HG03571 (cell line): ENCODE data around the gene ZNF366.

Experiments used
- ATAC-seq: cut with Tn5 transposase; IDR thresholded peaks from one replicate; pipeline ENCODE4 v1.9.1; 2021; ENCODE audit not compliant: unreplicated experiment

Gene ZNF366

GRCh38 chr5:72507231-72507906, at the start of gene ZNF366:
Gene ZNF366 (minus strand): TSS chr5:72507410. CDS start chr5:72461496, 45,914 bp downstream.
- ATAC-seq = no peak

DNA sequence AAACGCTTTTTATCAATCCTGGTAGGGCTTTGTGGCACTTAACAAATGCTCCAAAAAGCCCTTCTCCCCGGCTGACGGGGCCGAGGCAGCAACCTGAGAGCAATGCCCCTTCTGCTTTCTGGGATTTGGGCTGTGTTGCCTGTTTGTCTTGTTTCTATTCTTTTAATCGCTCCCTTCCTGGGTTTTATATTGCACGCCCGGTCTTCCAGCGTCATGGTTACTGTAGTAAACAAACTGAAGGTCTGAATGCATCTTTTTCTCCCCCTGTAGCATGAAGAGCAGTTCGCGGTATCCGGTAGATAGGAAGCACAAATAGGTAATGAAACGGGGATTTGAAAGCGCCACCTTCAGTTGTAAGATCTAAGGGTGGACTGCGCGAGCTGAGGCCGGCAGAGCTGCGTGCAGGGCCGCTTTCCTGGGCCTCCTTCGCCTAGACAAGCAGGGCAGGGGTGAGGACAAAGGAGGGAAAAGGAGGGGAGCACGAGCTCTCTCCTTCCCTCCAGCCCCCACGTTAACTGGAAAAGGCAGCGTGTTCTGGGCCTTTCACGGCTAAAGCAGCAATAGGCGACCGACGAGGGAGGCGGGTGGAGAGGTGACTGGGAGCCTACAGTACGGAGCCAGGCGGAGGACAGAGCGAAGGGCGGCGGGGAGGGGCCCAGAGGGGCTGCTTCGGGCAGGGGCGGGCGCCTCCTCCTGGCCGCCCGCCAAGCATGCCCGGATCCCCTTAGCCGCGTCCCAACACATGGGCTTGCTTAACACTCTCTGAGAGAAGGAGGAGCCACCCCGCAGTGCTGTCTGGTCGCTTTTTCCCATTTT, 49.3 kb upstream of the ZNF366 start:
- peak; percentile 87 for ATAC-seq

- ATAC-seq = no peak
Observed at GRCh38 chr5:72555871-72556270, 48.7 kb upstream of the ZNF366 start.

GRCh38 chr5:72554897-72555296, 47.7 kb upstream of the ZNF366 start:
- ATAC-seq = no peak

DNA sequence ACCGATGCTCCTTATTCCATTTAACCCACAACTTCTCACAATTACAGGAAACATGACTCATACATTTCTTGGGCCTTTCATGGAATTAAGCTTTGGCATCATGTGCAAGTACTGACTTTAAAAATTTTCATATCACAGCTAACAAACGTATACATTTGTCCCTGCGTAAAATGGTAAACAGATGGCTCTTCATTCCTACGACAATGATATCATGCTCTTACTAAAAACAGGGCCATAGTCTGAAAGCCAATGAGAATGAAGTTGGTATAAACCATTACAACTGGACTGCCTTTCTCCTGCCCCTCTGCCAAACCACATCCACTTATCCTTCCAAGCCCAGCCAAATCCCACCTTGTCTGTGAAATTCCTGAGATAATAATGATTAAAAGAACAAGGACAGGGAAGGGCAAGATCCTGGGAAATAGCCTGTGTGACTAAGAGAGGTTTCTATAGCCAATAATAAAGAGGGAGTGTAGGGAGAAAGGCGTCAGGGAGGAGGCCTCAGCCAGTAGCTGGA, 44.9 kb upstream of the ZNF366 start:
- ATAC-seq = no peak

DNA sequence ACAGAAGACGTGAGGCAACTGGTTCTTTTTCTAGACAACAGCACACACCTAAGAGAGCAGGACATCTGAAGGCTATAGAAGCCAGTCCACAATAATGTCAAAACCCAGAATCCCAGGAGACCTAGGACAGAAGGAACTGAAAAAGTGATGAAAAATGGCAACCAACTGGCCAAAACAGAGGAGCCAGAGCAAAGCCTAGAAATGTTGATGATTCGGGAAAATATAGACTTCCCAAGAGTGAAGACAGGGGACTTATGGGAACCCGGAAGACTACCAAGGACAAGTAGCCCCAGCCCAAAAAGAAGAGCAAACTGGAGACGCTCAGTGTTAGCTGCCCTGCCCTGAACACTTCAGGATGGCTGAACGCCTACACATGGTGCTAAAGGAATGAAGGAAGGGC, 43.4 kb upstream of the ZNF366 start:
- no peak for ATAC-seq

DNA sequence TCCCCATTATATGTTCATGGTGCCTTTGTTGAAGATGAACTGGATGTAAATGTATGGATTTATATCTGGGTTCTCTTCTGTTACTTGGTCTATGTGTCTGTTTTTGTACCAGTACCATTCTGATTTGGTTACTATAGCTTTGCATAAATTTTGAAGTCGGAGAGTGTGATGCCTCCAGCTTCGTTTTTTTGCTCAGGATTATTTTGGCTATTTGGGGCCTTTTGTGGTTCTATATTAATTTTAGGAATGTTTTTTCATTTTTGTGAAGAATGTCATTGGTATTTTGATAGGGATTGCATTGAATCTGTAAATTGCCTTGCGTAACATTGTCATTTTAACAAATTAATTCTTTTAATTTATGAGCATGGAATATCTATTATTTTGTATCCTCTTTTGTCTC, 36.6 kb upstream of the ZNF366 start:
- no peak for ATAC-seq

GRCh38 chr5:72543365-72543764, 36.2 kb upstream of the ZNF366 start:
- no peak for ATAC-seq

GRCh38 chr5:72542695-72543094, 35.5 kb upstream of the ZNF366 start:
- no peak for ATAC-seq

- no peak for ATAC-seq
Observed at GRCh38 chr5:72541501-72542225, 34.5 kb upstream of the ZNF366 start.

GRCh38 chr5:72540759-72541438, 33.7 kb upstream of the ZNF366 start:
- no peak for ATAC-seq

- ATAC-seq = no peak
Observed at GRCh38 chr5:72539726-72540125, 32.5 kb upstream of the ZNF366 start.

- ATAC-seq = no peak
Observed at GRCh38 chr5:72539038-72539437, 31.8 kb upstream of the ZNF366 start.

DNA sequence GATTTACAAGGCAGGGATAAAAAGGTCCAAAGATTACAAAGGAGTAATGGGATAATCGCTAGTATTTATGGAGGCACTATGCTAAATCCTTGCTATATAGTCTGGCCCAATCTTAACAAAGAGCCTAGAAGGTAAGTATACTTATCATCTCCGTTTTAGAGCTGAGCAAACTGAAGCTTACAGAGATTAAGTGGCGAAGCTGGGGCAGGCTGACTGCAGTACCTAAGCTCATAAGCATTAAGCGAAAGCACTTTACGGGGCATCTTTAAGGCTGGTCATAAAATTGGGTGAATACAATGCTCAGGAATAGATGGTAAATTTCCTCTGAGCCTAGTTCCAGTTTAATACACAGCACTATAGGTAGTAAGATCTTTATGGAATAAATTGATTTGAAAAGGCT, 30.0 kb upstream of the ZNF366 start:
- ATAC-seq = no peak

DNA sequence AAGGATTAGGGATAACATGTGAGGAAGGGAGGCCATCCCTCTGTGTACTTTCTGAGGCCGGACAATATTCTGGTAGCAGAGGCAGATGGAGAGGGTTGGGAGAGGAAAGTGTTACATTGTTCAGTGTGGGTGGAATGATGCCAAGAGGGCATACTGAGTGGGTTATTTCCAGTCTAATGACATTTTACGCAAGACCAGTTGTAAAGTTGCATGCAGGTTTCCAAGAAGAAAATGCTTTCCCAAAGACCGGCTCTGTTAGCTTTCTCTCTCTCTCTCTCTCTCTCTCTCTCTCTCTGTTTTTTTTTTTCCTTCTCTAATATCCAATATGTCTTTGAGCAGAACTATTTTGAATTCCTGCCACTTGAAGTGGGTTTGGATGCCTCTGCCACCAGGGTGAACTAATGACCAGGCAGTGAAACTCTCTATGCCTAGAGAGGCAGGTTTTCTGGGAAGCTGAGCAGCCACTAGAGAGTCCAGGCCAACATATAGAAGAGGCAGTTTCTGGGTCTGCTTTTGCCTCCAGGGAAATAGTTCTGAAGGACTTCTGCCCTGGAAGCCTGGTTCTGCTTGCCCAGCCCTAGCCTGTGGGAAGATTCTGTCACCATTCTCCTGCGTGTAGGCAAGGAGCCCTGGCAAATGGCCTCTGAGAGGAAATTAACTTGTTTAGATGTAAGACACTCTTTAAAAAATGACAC, 24.4 kb upstream of the ZNF366 start:
- ATAC-seq = no peak

DNA sequence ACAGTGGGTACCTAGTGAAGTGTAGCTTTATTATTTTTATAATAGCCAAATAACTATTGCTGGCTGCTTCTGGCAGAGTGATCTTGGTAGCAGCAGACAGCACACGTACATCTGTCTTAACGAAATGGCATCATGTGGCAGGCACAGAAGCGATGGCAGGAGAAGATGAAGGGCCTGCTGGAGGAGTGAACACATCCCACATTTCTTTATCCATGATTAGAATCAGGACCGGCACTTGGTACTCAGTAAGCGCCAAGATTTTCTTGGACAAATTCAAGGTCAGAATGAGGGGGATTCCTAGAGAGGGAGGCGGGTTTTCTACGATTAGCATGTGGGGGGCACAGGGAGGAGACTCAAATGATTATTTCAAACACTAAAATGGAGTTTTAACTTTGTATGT, 23.0 kb upstream of the ZNF366 start:
- no peak for ATAC-seq

DNA sequence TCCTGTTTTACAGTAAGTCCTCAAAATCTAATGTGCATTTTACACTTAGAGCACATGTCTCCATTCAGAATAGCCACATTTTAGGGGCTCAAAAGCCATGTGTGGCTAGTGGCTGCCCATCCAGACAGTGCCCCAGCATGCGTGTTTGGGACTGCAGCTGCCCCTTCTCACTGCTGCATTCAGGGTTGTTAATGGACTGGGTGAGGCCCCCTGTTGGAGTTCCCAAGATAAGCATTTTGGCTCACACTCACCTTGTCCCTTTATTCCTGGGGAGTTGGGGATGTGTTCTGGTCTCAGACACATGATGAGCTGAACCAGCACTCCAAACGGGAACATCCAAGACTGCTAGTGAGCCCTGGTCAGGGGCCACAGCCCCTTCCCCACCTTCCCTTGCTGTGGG, 22.2 kb upstream of the ZNF366 start:
- no peak for ATAC-seq

- ATAC-seq = no peak
Observed at GRCh38 chr5:72525816-72526215, 18.6 kb upstream of the ZNF366 start.

- ATAC-seq = no peak
Observed at GRCh38 chr5:72523960-72524582, 16.9 kb upstream of the ZNF366 start.

DNA sequence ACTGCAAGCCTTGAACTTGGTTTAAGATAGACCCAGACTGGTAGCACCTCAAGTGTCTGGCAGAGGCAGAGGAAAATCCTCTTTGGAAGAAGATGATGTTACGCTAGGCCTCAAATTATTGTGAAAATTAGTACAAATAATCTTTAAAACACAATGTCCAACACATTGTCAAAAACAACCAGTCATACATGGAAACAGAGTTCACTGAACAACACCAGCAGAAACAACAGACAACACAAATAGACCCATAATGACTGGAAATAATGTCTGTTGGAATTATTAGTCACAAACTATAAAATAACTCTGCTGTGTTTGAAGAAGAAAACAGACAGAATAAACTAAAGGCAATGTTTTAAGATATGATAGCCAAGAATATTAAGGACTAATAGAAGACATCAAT, 15.4 kb upstream of the ZNF366 start:
- no peak for ATAC-seq
